CD4-positive, CD25-positive, alpha-beta regulatory T cell (primary cell): ENCODE data around the gene ZNF267. TPM values are rescaled to one million over a fixed set of nuclear protein-coding genes. Genes with fewer than 3 reads are reported as not detected.
A peak's percentile ranks its signal among the peaks of the same experiment; 100 is the strongest.

Experiments
- ATAC-seq, 2 donors: fragments of 150-1000 bp; cut with Tn5 transposase; one replicate each; pipeline ENCODE4 v1.10.0; 2021; ENCODE audit warnings: low read depth in 2 of 2, moderate number of reproducible peaks in 2 of 2, moderate library complexity in 1 of 2
- DNase-seq, 3 donors: peaks; one replicate each; pipeline versions ENCODE4 v3.0.0 to v3.0.0-alpha.2; 2012 to 2022; ENCODE audit warnings: mixed read lengths in 1 of 3
- H3K27ac ChIP-seq: one replicate; pipeline ENCODE4 v1.7.0; 2013; ENCODE audit warnings: mild to moderate bottlenecking, low read length; ENCODE audit not compliant: insufficient read depth, poor library complexity, severe bottlenecking
- H3K27me3 ChIP-seq: one replicate; pipeline ENCODE4 v1.7.0; 2013; ENCODE audit warnings: low read length; ENCODE audit not compliant: control insufficient read depth, insufficient read depth
- H3K36me3 ChIP-seq: one replicate; pipeline ENCODE4 v1.7.0; 2013; ENCODE audit warnings: mild to moderate bottlenecking, low read length, moderate library complexity; ENCODE audit not compliant: control insufficient read depth, insufficient read depth
- H3K4me1 ChIP-seq: 2 replicates; pipeline ENCODE4 v1.7.0; 2013; ENCODE audit warnings: mild to moderate bottlenecking, low read length; ENCODE audit not compliant: insufficient read depth, control insufficient read depth, poor library complexity, severe bottlenecking
- H3K4me3 ChIP-seq: one replicate; pipeline ENCODE4 v1.7.0; 2013; ENCODE audit warnings: low read depth, mild to moderate bottlenecking, low read length, moderate library complexity
- H3K9me3 ChIP-seq, 2 experiments: 1 replicate in 1 of 2; 2 replicates in 1 of 2; pipeline ENCODE4 v1.7.0; 2013; ENCODE audit warnings: low read length in 2 of 2, mild to moderate bottlenecking in 1 of 2, moderate library complexity in 1 of 2; ENCODE audit not compliant: control insufficient read depth in 2 of 2
- H3K27ac Mint-ChIP-seq, 3 donors: one replicate each; pipeline ENCODE4 v1.8.0; 2020 to 2022; ENCODE audit warnings: mild to moderate bottlenecking in 3 of 3, mixed read lengths in 3 of 3, moderate library complexity in 2 of 3
- H3K27me3 Mint-ChIP-seq: one replicate; pipeline ENCODE4 v1.8.0; 2022; ENCODE audit warnings: mild to moderate bottlenecking, mixed read lengths
- H3K36me3 Mint-ChIP-seq: one replicate; pipeline ENCODE4 v1.8.0; 2020; ENCODE audit warnings: mixed read lengths
- H3K4me1 Mint-ChIP-seq, 4 donors: one replicate each; pipeline ENCODE4 v1.8.0; 2020 to 2022; ENCODE audit warnings: mixed read lengths in 4 of 4, mild to moderate bottlenecking in 1 of 4
- H3K4me3 Mint-ChIP-seq, 4 donors: one replicate each; pipeline ENCODE4 v1.8.0; 2020 to 2022; ENCODE audit warnings: mild to moderate bottlenecking in 4 of 4, mixed read lengths in 4 of 4, moderate library complexity in 3 of 4
- H3K9me3 Mint-ChIP-seq, 7 donors: one replicate each; pipeline ENCODE4 v1.8.0; 2020 to 2022; ENCODE audit warnings: mixed read lengths in 7 of 7, mild to moderate bottlenecking in 3 of 7, moderate library complexity in 2 of 7
- polyA plus RNA-seq, 4 donors: library from polyadenylated mRNA; unstranded; fragments of 300-500 nt; fragmentation: Illumina TruSeq; gene quantifications; one replicate each; pipeline ENCODE4 v1.2.3, GENCODE V29; 2021
- total RNA-seq: library from RNA; stranded (reverse); gene quantifications from one replicate; pipeline ENCODE4 v1.2.3, GENCODE V29; 2022

The ZNF267 gene
- total and polyA plus RNA-seq, 5 donors from 2014 or later: 13.9 to 71.3 (median 16.8) TPM

- Histone ChIP-seq H3K27ac (no peak overlapping the region), H3K9me3 (no peaks in the 10 kb centered on the region), H3K27me3 (no peaks in the 10 kb centered on the region), H3K36me3 (peaks cover 9% of the 10 kb centered on the region), H3K4me3 (no peak overlapping the region), H3K4me1 (peaks cover 77% of the 10 kb centered on the region)
- H3K27ac Mint-ChIP-seq: peak overlapping the region; percentile 87 to 98 (median 92)
- peak overlapping the region; percentile 13 to 100 (median 64) for H3K4me3 Mint-ChIP-seq
- H3K9me3 Mint-ChIP-seq: peaks cover 0 to 2% (median 0%) of the 10 kb centered on the region in 7 donors
- peaks cover 6% of the 10 kb centered on the region for H3K27me3 Mint-ChIP-seq
- no peak for ATAC-seq
- H3K4me1 Mint-ChIP-seq: peaks cover 27 to 85% (median 55%) of the 10 kb centered on the region in 4 donors
- DNase-seq: no peak
- peaks cover 14% of the 10 kb centered on the region for H3K36me3 Mint-ChIP-seq
Measured at GRCh38 chr16:31872201-31872600, 1.4 kb upstream of the ZNF267 start.

GRCh38 chr16:31874366-31875111, 932 bp downstream of the ZNF267 start:
- H3K9me3 ChIP-seq: no peaks in the 10 kb centered on the region
- DNase-seq (peak in 2 of 3 donors; percentile 19 to 78), ATAC-seq (peak; percentile 9 to 15)
- H3K4me1 Mint-ChIP-seq: peaks cover 23 to 91% (median 67%) of the 10 kb centered on the region in 4 donors
- peaks cover 91% of the 10 kb centered on the region for H3K4me1 ChIP-seq
- peaks cover 0 to 3% (median 0%) of the 10 kb centered on the region in 7 donors for H3K9me3 Mint-ChIP-seq
- no peaks in the 10 kb centered on the region for H3K27me3 ChIP-seq
- peak overlapping the region; percentile 92 to 96 (median 94) for H3K27ac Mint-ChIP-seq
- H3K27me3 Mint-ChIP-seq: peaks cover 6% of the 10 kb centered on the region
- H3K27ac ChIP-seq: peak overlapping the region; percentile 93
- H3K36me3 Mint-ChIP-seq: peaks cover 34% of the 10 kb centered on the region
- peaks cover 24% of the 10 kb centered on the region for H3K36me3 ChIP-seq
- peak overlapping the region; percentile 99 for H3K4me3 ChIP-seq
- peak overlapping the region; percentile 97 to 100 (median 98) for H3K4me3 Mint-ChIP-seq

GRCh38 chr16:31875112-31875803, 1.7 kb downstream of the ZNF267 start:
- peak overlapping the region; percentile 99 for H3K4me3 ChIP-seq
- ATAC-seq (no peak), DNase-seq (no peak)
- H3K36me3 Mint-ChIP-seq: peaks cover 35% of the 10 kb centered on the region
- H3K27ac ChIP-seq: peak overlapping the region; percentile 93
- peak overlapping the region; percentile 97 to 100 (median 98) for H3K4me3 Mint-ChIP-seq
- peaks cover 0 to 4% (median 0%) of the 10 kb centered on the region in 7 donors for H3K9me3 Mint-ChIP-seq
- H3K36me3 ChIP-seq: peaks cover 29% of the 10 kb centered on the region
- peaks cover 6% of the 10 kb centered on the region for H3K27me3 Mint-ChIP-seq
- H3K27ac Mint-ChIP-seq: peak overlapping the region; percentile 92 to 97 (median 94)
- peaks cover 91% of the 10 kb centered on the region for H3K4me1 ChIP-seq
- peaks cover 21 to 94% (median 71%) of the 10 kb centered on the region in 4 donors for H3K4me1 Mint-ChIP-seq
- no peaks in the 10 kb centered on the region for H3K27me3 ChIP-seq
- peaks cover 0 to 3% of the 10 kb centered on the region in 2 experiments for H3K9me3 ChIP-seq

- H3K36me3 Mint-ChIP-seq: peaks cover 35% of the 10 kb centered on the region
- H3K4me3 Mint-ChIP-seq: peak overlapping the region; percentile 97 to 100 (median 98)
- Histone ChIP-seq H3K9me3 (peaks cover 0 to 3% of the 10 kb centered on the region in 2 experiments), H3K36me3 (peaks cover 34% of the 10 kb centered on the region), H3K27ac (peak overlapping the region; percentile 93), H3K27me3 (no peaks in the 10 kb centered on the region), H3K4me3 (peak overlapping the region; percentile 99), H3K4me1 (peaks cover 85% of the 10 kb centered on the region)
- ATAC-seq (no peak), DNase-seq (no peak)
- peaks cover 21 to 93% (median 68%) of the 10 kb centered on the region in 4 donors for H3K4me1 Mint-ChIP-seq
- H3K27me3 Mint-ChIP-seq: peaks cover 6% of the 10 kb centered on the region
- peaks cover 0 to 4% (median 0%) of the 10 kb centered on the region in 7 donors for H3K9me3 Mint-ChIP-seq
- H3K27ac Mint-ChIP-seq: peak overlapping the region; percentile 92 to 97 (median 94)
Measured at GRCh38 chr16:31875928-31876547, 2.4 kb downstream of the ZNF267 start.

DNA sequence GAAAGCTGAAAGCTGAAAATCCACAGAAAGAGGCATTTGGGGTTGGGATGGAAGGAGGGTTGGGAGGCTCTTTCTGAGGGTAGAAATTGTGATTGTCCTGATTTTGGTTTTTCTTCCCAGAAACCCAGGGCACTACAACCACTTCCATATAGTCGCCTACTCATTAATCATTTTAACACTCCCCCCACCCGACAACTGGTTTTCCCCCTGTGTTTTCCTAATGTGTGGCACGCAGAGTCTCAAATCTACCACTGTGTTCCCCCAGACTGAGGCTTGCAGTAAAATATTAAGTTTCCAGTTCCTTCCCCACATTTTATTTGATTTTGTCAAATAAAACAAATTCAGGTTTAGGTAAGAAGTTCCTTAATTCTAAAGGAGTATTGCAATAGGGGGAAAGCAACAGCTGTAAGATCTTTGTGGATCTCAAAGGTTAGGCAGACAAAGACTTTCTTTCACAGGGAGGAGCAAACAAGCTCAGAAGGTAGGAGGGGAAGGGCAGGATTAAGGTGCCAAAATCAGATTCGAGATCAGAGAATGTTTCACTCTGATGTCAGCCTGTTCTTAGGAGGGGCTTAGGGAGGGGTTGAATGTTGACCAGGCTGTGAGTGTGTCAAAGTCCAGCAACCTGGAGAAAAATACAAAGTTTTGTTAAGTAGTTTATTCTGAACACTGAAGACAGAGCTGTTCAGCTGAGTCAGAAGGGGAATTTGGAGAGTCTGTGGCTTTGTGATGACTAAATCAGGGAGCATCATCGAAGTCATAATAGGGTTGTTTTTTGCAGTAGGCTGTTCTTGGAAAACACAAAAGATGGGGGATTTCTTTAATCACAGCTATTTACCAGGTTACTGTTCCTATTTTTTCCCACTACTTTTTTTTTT, 3.6 kb downstream of the ZNF267 start:
- peaks cover 24 to 92% (median 66%) of the 10 kb centered on the region in 4 donors for H3K4me1 Mint-ChIP-seq
- peak; percentile 51 to 54 for ATAC-seq
- peaks cover 37% of the 10 kb centered on the region for H3K36me3 Mint-ChIP-seq

GRCh38 chr16:31877876-31878642, 4.5 kb downstream of the ZNF267 start:
- no peaks in the 10 kb centered on the region for H3K27me3 ChIP-seq
- peak overlapping the region; percentile 99 for H3K4me3 ChIP-seq
- H3K4me1 ChIP-seq: peaks cover 75% of the 10 kb centered on the region
- peaks cover 0 to 4% (median 0%) of the 10 kb centered on the region in 7 donors for H3K9me3 Mint-ChIP-seq
- no peak for DNase-seq
- peaks cover 6 to 11% of the 10 kb centered on the region in 2 experiments for H3K9me3 ChIP-seq
- peaks cover 27 to 90% (median 66%) of the 10 kb centered on the region in 4 donors for H3K4me1 Mint-ChIP-seq
- peaks cover 39% of the 10 kb centered on the region for H3K36me3 Mint-ChIP-seq
- peaks cover 6% of the 10 kb centered on the region for H3K27me3 Mint-ChIP-seq
- peak overlapping the region; percentile 34 to 100 (median 98) for H3K4me3 Mint-ChIP-seq
- H3K27ac ChIP-seq: peak overlapping the region; percentile 93
- peaks cover 52% of the 10 kb centered on the region for H3K36me3 ChIP-seq
- peak overlapping the region; percentile 92 to 97 (median 94) for H3K27ac Mint-ChIP-seq
- ATAC-seq: no peak

More for the DNA sequence above, 3.6 kb downstream of the ZNF267 start:
- Histone ChIP-seq H3K4me1 (peaks cover 80% of the 10 kb centered on the region), H3K4me3 (peak overlapping the region; percentile 99), H3K27me3 (no peaks in the 10 kb centered on the region), H3K27ac (peak overlapping the region; percentile 93), H3K9me3 (peaks cover under 1 to 4% of the 10 kb centered on the region in 2 experiments), H3K36me3 (peaks cover 44% of the 10 kb centered on the region)
- Mint-ChIP-seq H3K9me3 (peaks cover 0 to 4% (median 0%) of the 10 kb centered on the region in 7 donors), H3K27ac (peak overlapping the region; percentile 92 to 97 (median 94)), H3K27me3 (peaks cover 6% of the 10 kb centered on the region), H3K4me3 (peak overlapping the region; percentile 97 to 100 (median 98))
- DNase-seq: peak; percentile 34 to 71 (median 48)
